Activated CD4-positive, alpha-beta T cell treated with anti-CD3 and anti-CD28 coated beads for 48 hours (primary cell): ENCODE results near the gene UBE2D2.
"Not testable (repeated sequence)": the region's sequence is repeated elsewhere in the genome, so short reads cannot be mapped to it uniquely, and the experiment has no call there.

Experiments used
- DNase-seq: peaks from one replicate; pipeline ENCODE4 v3.0.0-alpha.2; 2020

The UBE2D2 gene

GRCh38 chr5:139560752-139561654 is at the start of gene UBE2D2:
Gene UBE2D2, plus strand, starts transcription at chr5:139561339. Its CDS starts 453 bp downstream, at chr5:139561792.
- peak; percentile 98 for DNase-seq

GRCh38 chr5:139512786-139513390 is 48.3 kb upstream of the UBE2D2 start:
- no peak for DNase-seq

- peak; percentile 84 for DNase-seq
These were observed 47.7 kb upstream of the UBE2D2 start for GRCh38 chr5:139513434-139513833.

GRCh38 chr5:139513852-139514485 is 47.2 kb upstream of the UBE2D2 start:
- DNase-seq, result no peak

GRCh38 chr5:139514486-139514856 is 46.7 kb upstream of the UBE2D2 start:
- peak; percentile 48 for DNase-seq

- peak; percentile 93 for DNase-seq
These were observed 43.2 kb upstream of the UBE2D2 start for GRCh38 chr5:139517683-139518564.

GRCh38 chr5:139523635-139524445 is 37.3 kb upstream of the UBE2D2 start:
- DNase-seq, result no peak

- no peak for DNase-seq
These were observed 36.7 kb upstream of the UBE2D2 start for GRCh38 chr5:139524446-139524845.

- no peak for DNase-seq
These were observed 36.1 kb upstream of the UBE2D2 start for GRCh38 chr5:139524940-139525585.

GRCh38 chr5:139525586-139526308 is 35.4 kb upstream of the UBE2D2 start:
- not testable (repeated sequence) for DNase-seq

- not testable (repeated sequence) for DNase-seq
These were observed 34.6 kb upstream of the UBE2D2 start for GRCh38 chr5:139526309-139527089.

GRCh38 chr5:139527090-139527470 is 34.1 kb upstream of the UBE2D2 start:
- not testable (repeated sequence) for DNase-seq

- not testable (repeated sequence) for DNase-seq
These were observed 33.2 kb upstream of the UBE2D2 start for GRCh38 chr5:139527896-139528467.

- DNase-seq, result not testable (repeated sequence)
These were observed 32.4 kb upstream of the UBE2D2 start for GRCh38 chr5:139528695-139529094.

GRCh38 chr5:139530079-139530478 is 31.1 kb upstream of the UBE2D2 start:
- DNase-seq, result not testable (repeated sequence)

GRCh38 chr5:139531772-139532169 is 29.4 kb upstream of the UBE2D2 start:
- no peak for DNase-seq

- peak; percentile 56 for DNase-seq
These were observed 17.6 kb upstream of the UBE2D2 start for GRCh38 chr5:139543423-139543991.

GRCh38 chr5:139546593-139546992 is 14.5 kb upstream of the UBE2D2 start:
- DNase-seq, result not testable (repeated sequence)
